HEK293 (cell line): ENCODE data around the gene DCTN2.

ENCODE experiments used
- BCL11B ChIP-seq: fragments of 450-650 bp; formaldehyde crosslinking; IDR thresholded peaks from 2 replicates; pipeline ENCODE4 v1.5.1; 2016; ENCODE audit warnings: low read depth, missing biosample characterization, missing genetic modification characterization
- ELK4 ChIP-seq: IDR thresholded peaks from 2 replicates; pipeline ENCODE4 v1.6.1; 2011; ENCODE audit warnings: mild to moderate bottlenecking, low read depth, low read length, borderline replicate concordance
- HOXC10 ChIP-seq: sonication (generic); formaldehyde crosslinking; IDR thresholded peaks from 2 replicates; pipeline ENCODE4 v1.8.1; 2023; ENCODE audit warnings: mild to moderate bottlenecking, missing genetic modification reagents
- KLF7 ChIP-seq: fragments of 450-650 bp; formaldehyde crosslinking; IDR thresholded peaks from 2 replicates; pipeline ENCODE4 v1.5.1; 2016; ENCODE audit warnings: missing biosample characterization, missing genetic modification characterization, borderline replicate concordance
- REPIN1 ChIP-seq: fragments of 450-650 bp; formaldehyde crosslinking; IDR thresholded peaks from 2 replicates; pipeline ENCODE4 v1.5.1; 2017; ENCODE audit warnings: missing biosample characterization, missing genetic modification characterization, low read depth
- REST ChIP-seq: fragments of 450-650 bp; formaldehyde crosslinking; IDR thresholded peaks from 2 replicates; pipeline ENCODE4 v1.5.1; 2016; ENCODE audit warnings: missing biosample characterization, missing genetic modification characterization
- WT1 ChIP-seq: fragments of 450-650 bp; formaldehyde crosslinking; IDR thresholded peaks from 2 replicates; pipeline ENCODE4 v1.5.1; 2016; ENCODE audit warnings: missing biosample characterization, missing genetic modification characterization
- YY1 ChIP-seq: fragments of 450-650 bp; formaldehyde crosslinking; IDR thresholded peaks from 2 replicates; pipeline ENCODE4 v1.5.1; 2018; ENCODE audit warnings: missing biosample characterization, missing genetic modification characterization
- YY2 ChIP-seq: fragments of 450-650 bp; formaldehyde crosslinking; IDR thresholded peaks from 2 replicates; pipeline ENCODE4 v1.5.1; 2016; ENCODE audit warnings: missing biosample characterization, missing genetic modification characterization
- ZFP69B ChIP-seq: fragments of 450-650 bp; formaldehyde crosslinking; IDR thresholded peaks from 2 replicates; pipeline ENCODE4 v1.5.1; 2016; ENCODE audit warnings: missing biosample characterization, missing genetic modification characterization
- ZNF114 ChIP-seq: fragments of 450-650 bp; formaldehyde crosslinking; IDR thresholded peaks from 2 replicates; pipeline ENCODE4 v1.5.0; 2017; ENCODE audit warnings: missing biosample characterization, missing genetic modification characterization
- ZNF121 ChIP-seq: fragments of 450-650 bp; formaldehyde crosslinking; IDR thresholded peaks from 2 replicates; pipeline ENCODE4 v1.5.1; 2016; ENCODE audit warnings: missing biosample characterization, missing genetic modification characterization
- ZNF214 ChIP-seq: fragments of 450-650 bp; formaldehyde crosslinking; IDR thresholded peaks from 2 replicates; pipeline ENCODE4 v1.5.1; 2017; ENCODE audit warnings: missing biosample characterization, mild to moderate bottlenecking, missing genetic modification characterization, borderline replicate concordance
- ZNF280C ChIP-seq: fragments of 450-650 bp; formaldehyde crosslinking; IDR thresholded peaks from 2 replicates; pipeline ENCODE4 v1.5.1; 2016; ENCODE audit warnings: missing biosample characterization, missing genetic modification characterization
- ZNF335 ChIP-seq: fragments of 450-650 bp; formaldehyde crosslinking; conservative IDR thresholded peaks from 2 replicates; pipeline ENCODE4 v1.5.1; 2016; ENCODE audit warnings: missing biosample characterization, missing genetic modification characterization
- ZNF404 ChIP-seq: fragments of 450-650 bp; formaldehyde crosslinking; IDR thresholded peaks from 2 replicates; pipeline ENCODE4 v1.5.1; 2017; ENCODE audit warnings: missing biosample characterization, missing genetic modification characterization
- ZNF473 ChIP-seq: fragments of 450-650 bp; formaldehyde crosslinking; IDR thresholded peaks from 2 replicates; pipeline ENCODE4 v1.5.1; 2017; ENCODE audit warnings: missing biosample characterization, missing genetic modification characterization
- ZNF549 ChIP-seq: fragments of 450-650 bp; IDR thresholded peaks from 2 replicates; pipeline ENCODE4 v1.5.1; 2018; ENCODE audit warnings: missing biosample characterization, missing genetic modification characterization, mild to moderate bottlenecking, inconsistent platforms, moderate library complexity
- ZNF555 ChIP-seq: fragments of 450-650 bp; formaldehyde crosslinking; conservative IDR thresholded peaks from 2 replicates; pipeline ENCODE4 v1.5.1; 2017; ENCODE audit warnings: missing biosample characterization, mild to moderate bottlenecking, missing genetic modification characterization, inconsistent platforms
- ZNF560 ChIP-seq: fragments of 450-650 bp; formaldehyde crosslinking; IDR thresholded peaks from 2 replicates; pipeline ENCODE4 v1.5.1; 2017; ENCODE audit warnings: missing biosample characterization, missing genetic modification characterization, borderline replicate concordance
- ZNF600 ChIP-seq: fragments of 450-650 bp; formaldehyde crosslinking; IDR thresholded peaks from 2 replicates; pipeline ENCODE4 v1.5.1; 2016; ENCODE audit warnings: missing biosample characterization, missing genetic modification characterization
- ZNF621 ChIP-seq: fragments of 450-650 bp; formaldehyde crosslinking; IDR thresholded peaks from 2 replicates; pipeline ENCODE4 v1.5.1; 2017; ENCODE audit warnings: missing biosample characterization, missing genetic modification characterization
- ZNF623 ChIP-seq: fragments of 450-650 bp; formaldehyde crosslinking; IDR thresholded peaks from 2 replicates; pipeline ENCODE4 v1.5.1; 2016; ENCODE audit warnings: missing biosample characterization, missing genetic modification characterization
- ZNF629 ChIP-seq: fragments of 450-650 bp; formaldehyde crosslinking; IDR thresholded peaks from 2 replicates; pipeline ENCODE4 v1.5.1; 2017; ENCODE audit warnings: missing biosample characterization, missing genetic modification characterization
- ZNF670 ChIP-seq: fragments of 450-650 bp; formaldehyde crosslinking; IDR thresholded peaks from 2 replicates; pipeline ENCODE4 v1.5.1; 2016; ENCODE audit warnings: missing biosample characterization, missing genetic modification characterization, low read depth
- ZNF692 ChIP-seq: fragments of 450-650 bp; formaldehyde crosslinking; IDR thresholded peaks from 2 replicates; pipeline ENCODE4 v1.5.1; 2016; ENCODE audit warnings: missing biosample characterization, missing genetic modification characterization
- ZNF701 ChIP-seq: fragments of 450-650 bp; formaldehyde crosslinking; IDR thresholded peaks from 2 replicates; pipeline ENCODE4 v1.5.1; 2016; ENCODE audit warnings: missing biosample characterization, missing genetic modification characterization
- ZNF830 ChIP-seq: fragments of 450-650 bp; IDR thresholded peaks from 2 replicates; pipeline ENCODE4 v1.5.0; 2018; ENCODE audit warnings: missing biosample characterization, missing genetic modification characterization, low read depth, mild to moderate bottlenecking, moderate library complexity
- ZXDB ChIP-seq: fragments of 450-650 bp; formaldehyde crosslinking; IDR thresholded peaks from 2 replicates; pipeline ENCODE4 v1.5.1; 2016; ENCODE audit warnings: missing biosample characterization, missing genetic modification characterization

Gene DCTN2

GRCh38 chr12:57546438-57547287, at the start of gene DCTN2 (continued):
- peak; percentile 91 for TF ChIP-seq ZNF629 (tag by site-specific recombination)
- no peak for TF ChIP-seq WT1 (tag by site-specific recombination)
- no peak for TF ChIP-seq ZNF121
- TF ChIP-seq ZNF549 (tag by site-specific recombination), result no peak
- TF ChIP-seq YY1, result no peak
- TF ChIP-seq ZXDB (tag by site-specific recombination), result peak; percentile 94; the same call in 1 of the 2 replicates
- no peak for TF ChIP-seq REPIN1 (tag by site-specific recombination)
- TF ChIP-seq ZNF623, result no peak
- no peak for TF ChIP-seq ZNF280C (tag by site-specific recombination)
- no peak for TF ChIP-seq ZNF404 (tag by site-specific recombination)
- TF ChIP-seq ZFP69B (tag by site-specific recombination), result no peak
- TF ChIP-seq ZNF335, result peak; percentile 97
- TF ChIP-seq ZNF600, result peak; percentile 23; the same call in 1 of the 2 replicates
- no peak for TF ChIP-seq HOXC10
- peak; percentile 64; the same call in 1 of the 2 replicates for TF ChIP-seq YY2 (tag by site-specific recombination)
- no peak for TF ChIP-seq REST
- no peak for TF ChIP-seq ZNF701 (tag by site-specific recombination)
- TF ChIP-seq ZNF214 (tag by site-specific recombination), result no peak
- TF ChIP-seq ZNF114 (tag by site-specific recombination), result no peak
- TF ChIP-seq ZNF555, result no peak
- no peak for TF ChIP-seq ZNF560 (tag by site-specific recombination)
- no peak for TF ChIP-seq ZNF830 (tag by site-specific recombination)
- no peak; the same call in 1 of the 2 replicates for TF ChIP-seq ZNF692
- TF ChIP-seq ZNF670 (tag by site-specific recombination), result no peak
- TF ChIP-seq KLF7 (tag by site-specific recombination), result peak; percentile 95; the same call in 1 of the 2 replicates
- no peak for TF ChIP-seq ZNF473 (tag by site-specific recombination)
- TF ChIP-seq ZNF621, result no peak
- TF ChIP-seq BCL11B, result no peak
- TF ChIP-seq ELK4, result no peak
